Measurements from ENCODE around the gene CYLD. TPM values are rescaled to one million over a fixed set of nuclear protein-coding genes. Genes with fewer than 3 reads are reported as not detected.

The CYLD gene
- total RNA-seq, 2 experiments from 2014 or later = 133 to 135 TPM

DNA sequence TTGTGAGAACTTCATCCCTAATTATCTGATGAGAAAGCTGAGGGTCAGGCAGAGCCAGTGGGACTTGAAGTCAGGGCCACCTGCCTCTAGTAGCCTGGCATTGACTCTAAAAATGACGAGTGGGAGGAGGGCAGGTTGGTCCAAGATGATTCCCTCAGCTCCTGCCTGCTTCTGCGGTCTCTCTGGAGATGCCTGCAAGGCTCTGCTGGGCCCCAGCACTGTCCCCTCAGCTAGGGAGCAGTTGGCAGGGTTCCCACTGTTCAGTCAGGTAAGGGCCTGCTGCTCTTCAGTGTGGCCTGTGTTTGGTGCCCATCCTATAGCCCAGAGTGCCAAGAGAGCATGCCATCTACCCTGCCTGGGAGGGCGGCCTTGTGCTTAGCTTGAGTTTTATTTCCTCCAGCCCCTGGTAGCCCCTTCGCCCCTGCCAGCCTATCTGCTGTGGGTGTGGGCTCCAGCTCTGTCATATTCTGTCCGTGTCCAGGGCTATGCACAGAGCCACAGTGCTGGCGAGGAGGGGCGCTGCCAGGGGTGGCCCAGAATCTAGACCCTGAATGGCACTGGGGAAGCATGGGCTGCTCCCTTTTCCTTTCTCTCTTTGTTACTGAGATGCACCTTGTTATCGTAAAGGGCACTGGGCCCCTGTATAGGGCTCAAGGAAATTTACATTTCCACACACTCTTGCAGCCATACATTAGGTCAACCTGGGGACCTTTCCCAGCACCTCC, 68.5 kb downstream of the CYLD start:
- H3K27ac Mint-ChIP-seq = no peak overlapping the region
- POLR2A ChIA-PET = interaction anchor here (0.8 kb wide), 1 partner anchor 144 kb away, joined by 3 read pairs; no protein-coding TSS in a partner anchor

DNA sequence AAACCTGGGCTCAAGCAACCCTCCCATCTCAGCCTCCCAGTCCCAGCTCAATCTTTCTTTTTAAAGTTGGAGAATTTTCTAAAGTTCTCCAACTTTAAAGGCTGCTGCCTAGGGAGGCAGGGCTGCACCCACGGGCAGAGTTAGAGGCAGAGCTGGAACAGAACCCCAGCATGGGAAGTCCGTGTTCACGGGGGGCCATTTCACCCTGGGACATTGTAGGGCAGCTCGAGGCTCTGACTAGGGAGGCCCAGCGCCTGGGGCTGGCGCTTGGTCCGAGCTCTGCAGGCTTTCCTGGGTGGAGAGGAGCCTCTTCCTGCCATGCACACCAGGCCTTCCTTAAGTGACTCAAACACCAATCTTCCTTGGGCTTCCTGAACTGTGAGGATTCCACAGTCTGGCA, 70.2 kb downstream of the CYLD start:
- POLR2A ChIA-PET = no interaction called here
- Mint-ChIP-seq H3K4me3 (no peak overlapping the region), H3K4me1 (ENCODE audit: low read depth) (no peaks in the 10 kb centered on the region), H3K9me3 (no peaks in the 10 kb centered on the region), H3K27ac (no peak overlapping the region), H3K27me3 (no peaks in the 10 kb centered on the region), H3K36me3 (no peaks in the 10 kb centered on the region)
- intact Hi-C loops (cut with micrococcal nuclease) = no loop called here
- CTCF ChIA-PET = interaction anchor here (1.4 to 2.5 kb wide), 2 partner anchors 146 to 458 kb away, joined by 3 to 23 read pairs; no protein-coding TSS in a partner anchor
- no peak for DNase-seq

More for the DNA sequence above, 68.5 kb downstream of the CYLD start:
- no peak for DNase-seq
- no peaks in the 10 kb centered on the region for H3K36me3 Mint-ChIP-seq
- CTCF ChIA-PET = interaction anchor here (1.9 kb wide), 1 partner anchor 144 kb away, joined by 12 read pairs; no protein-coding TSS in a partner anchor
- intact Hi-C loops (cut with micrococcal nuclease) = no loop called here
- H3K27me3 Mint-ChIP-seq = no peaks in the 10 kb centered on the region
- no peak overlapping the region for H3K4me3 Mint-ChIP-seq
- H3K4me1 Mint-ChIP-seq (ENCODE audit: low read depth) = peaks cover 12% of the 10 kb centered on the region
- no peaks in the 10 kb centered on the region for H3K9me3 Mint-ChIP-seq

DNA sequence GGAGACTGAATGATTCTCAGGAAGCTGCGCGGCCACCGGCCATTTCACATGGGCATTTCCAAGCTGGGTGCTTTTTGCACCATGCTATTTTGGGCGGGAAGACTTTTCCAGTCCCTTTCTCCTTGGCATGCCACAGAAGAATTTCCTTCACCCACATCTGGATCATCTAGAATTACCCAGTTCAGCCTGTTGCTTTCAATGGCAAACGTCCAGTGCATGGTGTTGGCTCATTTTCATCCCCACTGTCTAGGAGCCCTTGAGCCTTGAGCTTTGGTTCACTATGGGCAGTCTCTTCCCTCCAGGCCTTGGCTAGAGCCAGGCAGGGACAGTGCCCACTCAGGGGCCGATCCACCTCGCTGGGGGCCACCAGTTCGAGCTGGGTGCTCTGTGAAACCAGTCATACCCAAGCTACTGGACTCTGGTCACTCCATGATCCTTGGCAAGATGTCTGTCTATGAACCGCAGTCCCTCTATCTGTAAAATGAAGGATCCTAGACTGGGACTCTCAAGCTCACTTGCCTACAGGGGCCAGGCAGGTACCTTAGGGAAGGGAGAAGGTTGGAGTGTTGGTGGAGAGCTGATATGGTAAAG, 71.1 kb downstream of the CYLD start:
- Mint-ChIP-seq H3K4me3 (no peak overlapping the region), H3K27me3 (no peaks in the 10 kb centered on the region), H3K36me3 (no peaks in the 10 kb centered on the region), H3K4me1 (ENCODE audit: low read depth) (no peaks in the 10 kb centered on the region), H3K27ac (no peak overlapping the region), H3K9me3 (no peaks in the 10 kb centered on the region)
- POLR2A ChIA-PET = no interaction called here
- intact Hi-C loops (cut with micrococcal nuclease) = no loop called here
- CTCF ChIA-PET = interaction anchor here (2.5 kb wide), 1 partner anchor 147 kb away, joined by 23 read pairs; no protein-coding TSS in a partner anchor
- no peak for DNase-seq

DNA sequence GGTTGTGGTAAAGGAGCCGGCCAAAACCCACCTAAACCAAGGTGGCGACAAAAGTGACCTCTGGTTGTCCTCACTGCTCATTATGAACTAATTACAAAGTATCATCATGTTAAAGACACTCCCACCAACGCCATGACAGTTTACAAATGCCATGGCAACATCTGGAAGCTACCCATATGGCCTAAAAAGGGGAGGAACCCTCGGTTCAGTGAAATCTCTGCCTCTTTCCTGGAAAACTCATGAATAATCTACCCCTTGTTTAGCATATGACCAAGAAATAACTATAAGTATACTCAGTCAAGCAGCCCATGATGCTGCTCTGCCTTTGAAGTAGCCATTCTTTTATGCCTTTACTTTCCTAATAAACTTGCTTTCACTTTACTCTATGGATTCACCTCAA, 72.2 kb downstream of the CYLD start:
- ChIA-PET CTCF (interaction anchor here (1.1 to 5.1 kb wide), 2 partner anchors 7 to 149 kb away, joined by 3 to 34 read pairs; no protein-coding TSS in a partner anchor), POLR2A (no interaction called here)
- Mint-ChIP-seq H3K27me3 (no peaks in the 10 kb centered on the region), H3K36me3 (no peaks in the 10 kb centered on the region), H3K4me3 (no peak overlapping the region), H3K27ac (no peak overlapping the region), H3K9me3 (no peaks in the 10 kb centered on the region), H3K4me1 (ENCODE audit: low read depth) (no peaks in the 10 kb centered on the region)
- intact Hi-C loops (cut with micrococcal nuclease) = no loop called here
- no peak for DNase-seq

DNA sequence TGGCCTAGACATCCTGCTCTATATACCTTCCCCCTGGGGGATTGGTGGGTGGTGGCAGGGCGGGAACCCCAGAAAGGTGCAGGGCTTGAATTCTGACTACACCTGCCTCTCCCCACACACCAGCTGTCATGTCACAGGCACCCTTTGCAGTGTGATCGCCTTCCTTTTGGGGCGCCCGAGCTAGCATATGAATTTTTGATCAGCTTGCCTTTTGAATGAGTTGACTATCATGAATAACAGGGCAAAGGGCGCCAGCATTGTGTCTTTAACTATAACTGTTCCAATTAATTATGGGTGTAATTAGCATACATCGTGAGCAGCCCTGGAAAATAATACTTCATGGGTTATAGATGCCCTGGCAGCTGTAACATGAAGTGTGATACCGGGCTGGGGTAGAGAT, 72.7 kb downstream of the CYLD start:
- CTCF ChIA-PET = interaction anchor here (1.1 to 5.1 kb wide), 2 partner anchors 8 to 149 kb away, joined by 3 to 34 read pairs; no protein-coding TSS in a partner anchor
- intact Hi-C loops (cut with micrococcal nuclease) = no loop called here

DNA sequence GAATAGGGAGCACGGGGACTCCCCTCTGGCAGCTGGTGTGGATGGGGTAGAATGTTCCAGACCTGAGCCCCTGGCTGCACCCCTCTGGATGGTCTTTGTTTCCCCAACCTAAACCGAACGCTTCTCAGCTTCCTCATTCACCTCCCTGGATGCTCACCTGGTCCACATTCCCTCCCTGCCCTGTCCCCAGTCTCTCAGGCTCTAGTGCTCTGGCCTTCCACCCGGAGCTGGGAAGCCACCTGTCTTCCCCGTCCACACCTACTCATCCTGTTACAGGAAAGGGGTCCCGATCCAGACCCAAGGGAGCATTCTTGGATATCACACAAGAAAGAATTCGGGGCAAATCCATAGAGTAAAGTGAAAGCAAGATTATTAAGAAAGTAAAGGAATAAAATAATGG, 73.5 kb downstream of the CYLD start:
- Mint-ChIP-seq H3K4me3 (no peak overlapping the region), H3K27me3 (no peaks in the 10 kb centered on the region), H3K27ac (no peak overlapping the region), H3K9me3 (no peaks in the 10 kb centered on the region), H3K4me1 (ENCODE audit: low read depth) (no peaks in the 10 kb centered on the region), H3K36me3 (no peaks in the 10 kb centered on the region)
- intact Hi-C loops (cut with micrococcal nuclease) = no loop called here
- ChIA-PET CTCF (interaction anchor here (5.1 kb wide), 1 partner anchor 9 kb away, joined by 34 read pairs; no protein-coding TSS in a partner anchor), POLR2A (no interaction called here)
- DNase-seq = no peak

More for the DNA sequence above, 72.7 kb downstream of the CYLD start:
- H3K9me3 Mint-ChIP-seq = no peaks in the 10 kb centered on the region
- DNase-seq = no peak
- H3K4me1 Mint-ChIP-seq (ENCODE audit: low read depth) = no peaks in the 10 kb centered on the region
- no peak overlapping the region for H3K27ac Mint-ChIP-seq
- POLR2A ChIA-PET = no interaction called here
- no peaks in the 10 kb centered on the region for H3K36me3 Mint-ChIP-seq
- no peak overlapping the region for H3K4me3 Mint-ChIP-seq
- no peaks in the 10 kb centered on the region for H3K27me3 Mint-ChIP-seq

DNA sequence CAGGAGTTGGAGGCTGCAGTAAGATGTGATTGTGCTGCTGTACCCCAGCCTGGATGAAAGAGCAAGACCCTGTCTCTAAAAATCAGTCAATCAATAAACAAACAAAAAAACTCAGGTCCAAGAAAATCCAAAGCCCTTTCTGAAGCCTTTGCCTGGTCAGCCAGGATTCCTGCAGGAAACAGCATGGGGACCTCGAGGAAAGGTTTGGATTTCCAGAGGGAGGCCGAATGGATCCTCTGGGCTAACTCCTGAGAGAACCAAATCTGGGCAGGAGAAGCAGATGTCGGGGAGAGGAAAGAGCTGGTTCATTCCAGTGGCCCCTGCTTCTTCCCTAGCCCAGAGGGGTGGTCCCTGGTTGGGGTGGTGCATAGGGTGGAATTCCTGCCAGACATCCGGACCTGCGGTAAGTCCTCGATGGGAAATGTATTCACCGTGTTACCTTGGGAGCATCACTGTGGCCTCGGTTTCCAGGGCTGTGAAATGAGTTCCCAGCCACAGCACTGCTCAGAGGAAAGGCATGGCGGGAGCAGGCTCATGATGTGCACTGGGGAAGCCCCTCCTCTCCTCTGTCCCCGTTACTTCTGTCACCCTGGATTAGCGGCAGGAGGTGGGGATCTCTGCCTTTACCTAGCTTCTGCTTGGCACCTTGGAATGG, 75.1 kb downstream of the CYLD start:
- no peaks in the 10 kb centered on the region for H3K27me3 Mint-ChIP-seq
- ChIA-PET POLR2A (no interaction called here), CTCF (interaction anchor here (1.0 to 5.1 kb wide), 2 partner anchors 10 to 149 kb away, joined by 3 to 34 read pairs; no protein-coding TSS in a partner anchor)
- DNase-seq = no peak
- H3K9me3 Mint-ChIP-seq = no peaks in the 10 kb centered on the region
- intact Hi-C loops (cut with micrococcal nuclease) = no loop called here
- no peaks in the 10 kb centered on the region for H3K4me1 Mint-ChIP-seq (ENCODE audit: low read depth)
- no peak overlapping the region for H3K4me3 Mint-ChIP-seq
- H3K36me3 Mint-ChIP-seq = no peaks in the 10 kb centered on the region
- H3K27ac Mint-ChIP-seq = no peak overlapping the region

DNA sequence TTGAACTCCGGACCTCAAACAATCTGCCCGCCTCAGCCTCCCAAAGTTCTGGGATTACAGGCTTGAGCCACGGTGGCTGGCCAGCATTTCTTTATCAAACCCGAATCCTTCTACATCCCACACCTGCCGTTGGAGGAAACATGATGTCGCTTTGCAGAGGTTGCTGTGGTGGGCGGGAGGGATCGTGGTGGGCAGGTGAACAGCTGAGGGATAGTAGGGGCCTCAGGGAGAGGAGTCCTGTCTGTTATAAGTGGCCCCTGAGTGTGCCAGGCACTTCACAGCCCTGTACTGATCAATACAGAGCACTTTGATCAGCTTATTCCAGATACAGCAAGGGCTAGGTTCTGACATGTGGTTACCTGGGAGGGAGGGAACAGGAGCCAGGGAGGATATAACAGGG, 76.5 kb downstream of the CYLD start:
- Mint-ChIP-seq H3K9me3 (no peaks in the 10 kb centered on the region), H3K27ac (no peak overlapping the region), H3K4me1 (ENCODE audit: low read depth) (no peaks in the 10 kb centered on the region), H3K36me3 (no peaks in the 10 kb centered on the region), H3K27me3 (no peaks in the 10 kb centered on the region), H3K4me3 (no peak overlapping the region)
- CTCF ChIA-PET = interaction anchor here (5.1 kb wide), 1 partner anchor 12 kb away, joined by 34 read pairs; no protein-coding TSS in a partner anchor
- intact Hi-C loops (cut with micrococcal nuclease) = no loop called here
- no peak for DNase-seq
- POLR2A ChIA-PET = no interaction called here

DNA sequence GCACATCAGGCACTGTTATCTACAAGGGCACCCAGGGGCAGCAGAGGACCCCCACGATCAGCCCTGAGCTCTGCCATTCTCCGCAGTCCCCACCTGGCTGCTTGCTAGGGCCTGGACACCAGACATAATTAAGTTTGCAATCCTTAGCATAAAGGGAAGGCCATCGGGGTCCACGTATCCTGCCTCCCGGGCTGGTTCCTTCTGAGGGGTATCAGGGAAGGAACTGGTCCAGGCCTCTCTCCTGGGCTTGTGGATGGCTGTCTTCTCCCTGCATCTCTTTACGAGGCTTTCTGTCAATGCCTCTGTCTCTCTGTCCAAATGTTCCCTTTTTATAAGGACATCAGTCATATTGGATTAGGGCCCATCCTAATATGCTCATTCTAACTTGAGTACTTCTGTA, 77.8 kb downstream of the CYLD start:
- Mint-ChIP-seq H3K4me3 (no peak overlapping the region), H3K27me3 (peaks cover 7% of the 10 kb centered on the region), H3K9me3 (no peaks in the 10 kb centered on the region), H3K4me1 (ENCODE audit: low read depth) (no peaks in the 10 kb centered on the region), H3K27ac (no peak overlapping the region), H3K36me3 (no peaks in the 10 kb centered on the region)
- DNase-seq = no peak
- CTCF ChIA-PET = no interaction called here
- POLR2A ChIA-PET = no interaction called here
- intact Hi-C loops (cut with micrococcal nuclease) = no loop called here

DNA sequence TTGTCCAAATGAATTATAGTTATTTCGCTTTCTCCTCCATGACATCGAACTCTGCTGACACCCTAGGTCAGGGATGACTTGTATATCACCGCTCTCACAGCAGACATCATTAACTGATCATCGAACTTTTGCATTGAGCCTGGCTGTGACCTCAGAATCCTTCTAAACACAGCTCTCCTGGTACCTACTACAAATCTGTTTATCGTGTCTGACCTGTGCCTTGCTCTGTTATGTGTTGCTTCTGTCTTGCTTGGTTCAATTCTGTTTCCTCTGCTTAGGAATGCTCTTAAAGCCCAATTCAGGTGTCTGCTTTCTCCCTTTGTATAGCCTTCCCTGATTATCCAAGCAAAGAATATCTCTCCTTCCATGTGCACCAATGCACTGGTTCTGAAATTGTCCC, 78.3 kb downstream of the CYLD start:
- Mint-ChIP-seq H3K4me1 (ENCODE audit: low read depth) (no peaks in the 10 kb centered on the region), H3K9me3 (no peaks in the 10 kb centered on the region), H3K27me3 (peaks cover 7% of the 10 kb centered on the region), H3K4me3 (no peak overlapping the region), H3K27ac (no peak overlapping the region), H3K36me3 (no peaks in the 10 kb centered on the region)
- DNase-seq = no peak
- intact Hi-C loops (cut with micrococcal nuclease) = no loop called here
- POLR2A ChIA-PET = no interaction called here
- CTCF ChIA-PET = no interaction called here

DNA sequence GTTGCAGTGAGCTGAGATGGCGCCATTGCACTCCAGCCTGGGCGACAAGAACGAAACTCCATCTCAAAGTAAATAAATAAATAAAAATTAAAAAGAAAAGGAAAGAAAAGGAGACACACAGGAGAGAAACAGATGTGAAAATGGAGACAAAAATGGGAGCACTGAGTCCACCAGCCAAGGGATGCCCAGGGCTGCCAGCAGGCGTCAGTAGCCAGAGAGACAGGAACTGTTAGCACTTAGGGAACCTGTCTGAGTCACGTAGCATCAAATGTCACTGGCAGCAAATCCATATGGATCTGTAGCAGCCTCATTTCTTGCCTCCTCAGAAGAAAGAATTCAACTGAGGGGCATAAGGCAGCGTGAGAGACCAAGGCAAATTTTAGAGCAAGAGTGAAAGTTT, 79.7 kb downstream of the CYLD start:
- CTCF ChIA-PET = no interaction called here
- H3K27me3 Mint-ChIP-seq = peaks cover 7% of the 10 kb centered on the region
- intact Hi-C loops (cut with micrococcal nuclease) = no loop called here
- H3K9me3 Mint-ChIP-seq = no peaks in the 10 kb centered on the region
- H3K4me1 Mint-ChIP-seq (ENCODE audit: low read depth) = no peaks in the 10 kb centered on the region
- POLR2A ChIA-PET = no interaction called here
- H3K27ac Mint-ChIP-seq = no peak overlapping the region
- H3K36me3 Mint-ChIP-seq = no peaks in the 10 kb centered on the region
- DNase-seq = no peak
- H3K4me3 Mint-ChIP-seq = no peak overlapping the region

DNA sequence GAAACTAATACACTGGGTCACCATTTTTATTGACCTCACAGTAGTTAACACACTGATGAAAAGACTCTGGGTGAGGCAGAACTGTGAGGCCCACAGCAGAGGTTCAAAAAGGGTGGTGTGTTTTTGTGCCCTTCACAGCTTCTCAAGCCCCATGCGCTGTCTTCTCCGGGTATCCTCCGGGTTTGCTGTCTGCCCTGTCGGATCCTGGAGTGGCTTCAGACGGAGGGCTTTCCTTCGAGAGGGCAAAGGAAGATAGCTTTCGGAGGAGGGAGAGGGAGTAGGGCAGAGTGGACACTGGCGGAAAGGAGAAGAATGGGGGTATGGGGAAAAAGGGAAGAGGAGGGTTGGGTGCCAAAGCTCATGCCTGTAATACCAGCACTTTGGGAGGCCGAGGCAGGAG, 80.8 kb downstream of the CYLD start:
- ChIA-PET CTCF (interaction anchor here (1.0 to 1.6 kb wide), 2 partner anchors 17 to 155 kb away, joined by 4 to 12 read pairs; no protein-coding TSS in a partner anchor), POLR2A (no interaction called here)
- Mint-ChIP-seq H3K4me1 (ENCODE audit: low read depth) (no peaks in the 10 kb centered on the region), H3K27ac (no peak overlapping the region), H3K4me3 (no peak overlapping the region), H3K9me3 (no peaks in the 10 kb centered on the region), H3K36me3 (no peaks in the 10 kb centered on the region), H3K27me3 (peaks cover 7% of the 10 kb centered on the region)
- DNase-seq = no peak
- intact Hi-C loops (cut with micrococcal nuclease) = no loop called here

Data from activated CD4-positive, alpha-beta memory T cell treated with anti-CD3 and anti-CD28 coated beads for 36 hours (primary cell).